ENCODE measurements around the gene SP1.

- no peak for TF ChIP-seq ZNF518A (tag by site-specific recombination; conservative IDR thresholded peaks at IDR 0.05; ENCODE audit: low read depth)
- TF ChIP-seq ZNF623 (tag by site-specific recombination; IDR thresholded peaks at IDR 0.05), result no peak
- TF ChIP-seq ZNF510 (tag by site-specific recombination; IDR thresholded peaks at IDR 0.05; ENCODE audit: insufficient replicate concordance), result no peak
- no peak for TF ChIP-seq OVOL3 (tag by site-specific recombination; IDR thresholded peaks at IDR 0.05)
- no peak for TF ChIP-seq CTCF (tag by site-specific recombination; IDR thresholded peaks at IDR 0.05)
- TF ChIP-seq ZNF10 (tag by site-specific recombination; IDR thresholded peaks at IDR 0.05), result no peak
- TF ChIP-seq SP2 (tag by site-specific recombination; IDR thresholded peaks at IDR 0.05), result no peak
- TF ChIP-seq ZSCAN4 (tag by site-specific recombination; IDR thresholded peaks at IDR 0.05), result no peak
- no peak for TF ChIP-seq HOXD13 (CRISPR knock-in tag; IDR thresholded peaks at IDR 0.05; ENCODE audit: borderline replicate concordance)
- TF ChIP-seq ZFP37 (tag by site-specific recombination; IDR thresholded peaks at IDR 0.05), result no peak
Measured at GRCh38 chr12:53399896-53400295, 19.9 kb downstream of the SP1 start.

Measured in HEK293 (cell line).